Measurements from ENCODE around the gene ERCC2.

- TF ChIP-seq CTCF (IDR thresholded peaks at IDR 0.05; ENCODE audit: low read depth, low read length, poor library complexity, severe bottlenecking) (no peak), EZH2phosphoT487 (IDR thresholded peaks at IDR 0.05; ENCODE audit: borderline replicate concordance, low read length) (no peak)
Observed at GRCh38 chr19:45418802-45419201, 48.4 kb upstream of the ERCC2 start.

Measured in DOHH2 (cell line).